NCI-H1048 (cell line): ENCODE measurements around the gene CORO1C.

Experiments used
- DNase-seq: peaks from one replicate; lab custom pipeline; 2025; lab: John Stamatoyannopoulos, UW

CORO1C gene

GRCh38 chr12:108599948-108600701 is 131.2 kb downstream of the CORO1C start:
- no peak for DNase-seq

- no peak for DNase-seq
Observed at GRCh38 chr12:108599541-108599940, 131.8 kb downstream of the CORO1C start.

- no peak for DNase-seq
Observed at GRCh38 chr12:108598553-108599250, 132.6 kb downstream of the CORO1C start.

- DNase-seq: no peak
Observed at GRCh38 chr12:108597559-108598471, 133.5 kb downstream of the CORO1C start, which contains the start of gene TMEM119. TMEM119 (minus strand) TSS chr12:108598084; CDS start chr12:108592383, 5,701 bp downstream.

DNA sequence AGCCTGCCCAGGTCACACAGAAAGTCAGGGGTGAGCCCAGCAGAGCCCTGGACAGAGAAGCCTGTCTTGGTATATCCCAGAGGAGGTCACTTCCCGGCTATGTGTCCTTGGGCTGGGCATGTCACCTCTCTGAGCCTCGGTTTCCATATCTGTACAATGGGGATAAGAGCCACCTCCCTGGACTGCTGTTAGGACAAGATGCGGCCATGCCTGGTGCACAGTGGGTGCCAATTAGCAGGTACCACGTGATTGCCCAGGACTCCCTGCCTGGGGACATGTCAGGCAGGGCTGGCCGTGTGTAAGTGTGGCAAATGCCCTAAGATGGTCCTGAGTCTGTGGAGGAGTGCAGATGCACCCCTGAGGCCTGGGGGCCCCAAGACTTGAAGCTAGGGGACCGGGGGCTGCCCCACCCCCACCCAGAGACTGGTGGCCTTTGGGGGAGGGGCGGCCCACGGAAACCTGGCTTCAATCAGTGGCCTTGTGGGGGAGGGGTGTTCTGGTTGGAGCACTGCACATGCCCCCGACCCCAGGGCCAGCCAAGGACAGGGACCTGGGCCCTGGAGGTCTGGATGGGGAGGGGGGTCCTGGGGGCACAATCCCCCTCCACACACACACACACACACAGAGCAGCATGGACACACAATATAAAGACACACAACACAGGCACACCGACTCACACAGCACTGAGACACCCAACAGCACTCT is 134.3 kb downstream of the CORO1C start:
- no peak for DNase-seq

DNA sequence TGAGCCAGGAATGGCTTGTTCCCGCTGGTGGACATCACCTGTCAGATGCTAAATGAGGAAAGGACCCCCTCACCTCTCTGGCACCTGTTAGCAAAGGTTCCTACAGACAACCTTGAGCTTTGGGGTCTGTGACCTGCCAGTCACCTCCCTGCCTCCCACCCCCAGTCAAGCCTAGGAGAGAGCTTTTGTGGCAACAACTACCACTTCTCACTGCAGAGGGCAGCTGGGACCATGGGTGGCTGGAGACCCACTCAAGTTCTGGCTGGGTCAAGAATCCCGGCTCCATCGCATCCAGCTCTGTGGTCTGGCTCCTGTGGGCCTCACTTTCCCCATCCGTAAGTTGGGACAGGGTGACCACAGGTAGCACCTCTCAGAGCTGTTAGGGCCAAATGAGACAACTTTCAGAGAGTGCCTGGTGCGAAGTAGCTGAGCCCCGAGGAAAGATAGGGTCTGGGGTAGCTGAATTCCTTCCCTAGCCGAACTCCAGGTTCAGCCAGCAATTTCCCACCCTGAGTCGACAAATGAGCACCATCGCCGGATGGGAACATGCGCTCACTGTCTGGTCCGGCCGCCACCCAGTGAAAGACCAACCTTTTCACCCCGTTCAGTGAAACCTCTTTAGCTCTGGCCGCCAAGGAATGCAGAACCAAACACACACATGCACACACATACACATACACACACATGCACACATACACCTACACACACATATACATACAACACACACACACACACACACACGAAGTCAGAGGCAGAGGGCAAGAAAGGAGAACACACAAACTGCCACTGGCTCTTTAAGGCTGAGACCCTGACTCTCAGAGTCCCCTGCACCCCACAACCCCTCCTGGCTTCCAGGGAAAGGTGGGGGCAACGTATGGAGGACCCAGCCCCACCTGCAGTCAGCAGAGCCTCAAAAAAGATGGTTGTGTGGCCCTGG is 135.3 kb downstream of the CORO1C start:
- no peak for DNase-seq
